T-helper 2 cell treated with Interferon-gamma antibody and Interleukin-4, amounts not matched to agents 5 μg/mL and 100 μg/mL, for 36 hours (primary cell): ENCODE data around the gene SCYL2.

Experiments used
- DNase-seq: peaks from one replicate; pipeline ENCODE4 v3.0.0; 2021; ENCODE audit warnings: low spot score
- H3K27ac Mint-ChIP-seq: one replicate; pipeline ENCODE4 v1.8.0; 2021; ENCODE audit warnings: mild to moderate bottlenecking, mixed read lengths
- H3K27me3 Mint-ChIP-seq: one replicate; pipeline ENCODE4 v1.8.0; 2021; ENCODE audit warnings: low read depth, mixed read lengths
- H3K36me3 Mint-ChIP-seq: one replicate; pipeline ENCODE4 v1.8.0; 2021; ENCODE audit warnings: low read depth, mixed read lengths
- H3K4me1 Mint-ChIP-seq: one replicate; pipeline ENCODE4 v1.8.0; 2021; ENCODE audit warnings: low read depth, mixed read lengths
- H3K4me3 Mint-ChIP-seq: one replicate; pipeline ENCODE4 v1.8.0; 2022; ENCODE audit warnings: mild to moderate bottlenecking, moderate library complexity, mixed read lengths
- H3K9me3 Mint-ChIP-seq: one replicate; pipeline ENCODE4 v1.8.0; 2021; ENCODE audit warnings: mixed read lengths

Gene SCYL2

GRCh38 chr12:100383586-100384558, 116.9 kb downstream of the SCYL2 start:
- H3K27me3 Mint-ChIP-seq = peaks cover 3% of the 10 kb centered on the region
- no peaks in the 10 kb centered on the region for H3K36me3 Mint-ChIP-seq
- no peak overlapping the region for H3K27ac Mint-ChIP-seq
- no peaks in the 10 kb centered on the region for H3K4me1 Mint-ChIP-seq
- no peaks in the 10 kb centered on the region for H3K9me3 Mint-ChIP-seq
- no peak overlapping the region for H3K4me3 Mint-ChIP-seq
- DNase-seq = no peak

- no peaks in the 10 kb centered on the region for H3K4me1 Mint-ChIP-seq
- no peak overlapping the region for H3K4me3 Mint-ChIP-seq
- no peak for DNase-seq
- H3K9me3 Mint-ChIP-seq = no peaks in the 10 kb centered on the region
- H3K27ac Mint-ChIP-seq = no peak overlapping the region
- no peaks in the 10 kb centered on the region for H3K36me3 Mint-ChIP-seq
- H3K27me3 Mint-ChIP-seq = peaks cover 3% of the 10 kb centered on the region
Measured at GRCh38 chr12:100384559-100384935, 117.6 kb downstream of the SCYL2 start.

GRCh38 chr12:100388382-100388781, 121.4 kb downstream of the SCYL2 start:
- Mint-ChIP-seq H3K27me3 (peaks cover 3% of the 10 kb centered on the region), H3K9me3 (no peaks in the 10 kb centered on the region), H3K36me3 (no peaks in the 10 kb centered on the region), H3K4me3 (no peak overlapping the region), H3K4me1 (no peaks in the 10 kb centered on the region), H3K27ac (no peak overlapping the region)
- DNase-seq = no peak
